HepG2 (cell line): ENCODE data around the gene MT4. TPM values are rescaled to one million over a fixed set of nuclear protein-coding genes. Genes with fewer than 3 reads are reported as not detected.
A peak's percentile ranks its signal among the peaks of the same experiment; 100 is the strongest.

Experiments
- ATAC-seq: fragments of 200-7000 bp; cut with Tn5 transposase; 3 replicates; pipeline ENCODE4 v1.9.1; 2020; ENCODE audit warnings: mild to moderate bottlenecking, moderate library complexity
- BruUV-seq: library from RNA; stranded (reverse); fragments of 400-500 nt; replicated peaks from 2 replicates; lab custom pipeline; 2021; lab: Mats Ljungman, UMichigan
- CTCF ChIA-PET: fragments of 300-600 bp; formaldehyde crosslinking; extraction: SDS; loops from one replicate; lab custom pipeline; 2021; ENCODE audit warnings: low total read pairs, inconsistent platforms, low intra/inter-chr PET ratio; lab: Yijun Ruan, JAX
- POLR2A ChIA-PET: fragments of 350-600 bp; sonication (Branson Sonifier 250); formaldehyde crosslinking; loops from one replicate; lab custom pipeline; 2020; ENCODE audit warnings: antibody characterized with exemption, inconsistent platforms; lab: Yijun Ruan, JAX
- DNase-seq: peaks from one replicate; pipeline ENCODE4 v3.0.0-alpha.2; 2015; ENCODE audit warnings: low spot score
- FAIRE-seq: peaks from 3 replicates; lab custom pipeline; 2011; peaks lifted over from hg19 to GRCh38; lab: Jason Lieb, UNC
- H2AFZ ChIP-seq: one replicate; pipeline ENCODE4 v1.6.1; 2011; ENCODE audit warnings: low read length, inconsistent platforms
- H3K27ac ChIP-seq: fragments of 300-600 bp; 3 replicates; pipeline ENCODE4 v1.8.0; 2011; ENCODE audit warnings: mixed run types, mild to moderate bottlenecking, mixed read lengths, low read length, inconsistent platforms; ENCODE audit not compliant: insufficient read depth; ENCODE audit errors: extremely low read length
- H3K27me3 ChIP-seq, 2 experiments: fragments of 200-600 bp in 1 of 2; 2 replicates in 1 of 2; 3 replicates in 1 of 2; pipeline versions ENCODE4 v1.6.0 to v1.8.0; 2011; ENCODE audit warnings: low read length in 2 of 2, mild to moderate bottlenecking in 2 of 2, moderate library complexity in 2 of 2, inconsistent platforms in 1 of 2; ENCODE audit not compliant: insufficient read depth in 2 of 2, control insufficient read depth in 1 of 2
- H3K36me3 ChIP-seq, 2 experiments: fragments of 200-600 bp in 1 of 2; replicated peaks in 1 of 2; 2 replicates in 1 of 2; 3 replicates in 1 of 2; pipeline versions ENCODE4 v1.5.1 to v1.8.0; 2011; ENCODE audit warnings: low read length in 2 of 2, inconsistent platforms in 1 of 2; ENCODE audit not compliant: insufficient read depth in 2 of 2, control insufficient read depth in 1 of 2
- H3K4me1 ChIP-seq: 2 replicates; pipeline ENCODE4 v1.5.1; 2012; ENCODE audit warnings: low read length, inconsistent platforms; ENCODE audit not compliant: insufficient read depth
- H3K4me2 ChIP-seq: 2 replicates; pipeline ENCODE4 v1.6.0; 2011; ENCODE audit warnings: low read depth, low read length, inconsistent platforms
- H3K4me3 ChIP-seq, 3 experiments: fragments of 200-600 bp in 1 of 3; sonication (generic), shearing (Covaris generic) in 1 of 3; replicated peaks in 1 of 3; 2 replicates each; pipeline ENCODE4 v1.5.1; 2011 to 2016; ENCODE audit warnings: low read length in 3 of 3, inconsistent platforms in 2 of 3, low read depth in 2 of 3, mild to moderate bottlenecking in 2 of 3, control low read depth in 1 of 3, mixed read lengths in 1 of 3; ENCODE audit not compliant: insufficient read depth in 1 of 3
- H3K79me2 ChIP-seq: one replicate; pipeline ENCODE4 v1.6.1; 2011; ENCODE audit warnings: low read length, inconsistent platforms; ENCODE audit not compliant: insufficient read depth
- H3K9ac ChIP-seq: 2 replicates; pipeline ENCODE4 v1.6.0; 2011; ENCODE audit warnings: mild to moderate bottlenecking, low read depth, low read length, inconsistent platforms; ENCODE audit not compliant: insufficient read depth
- H3K9me3 ChIP-seq: 2 replicates; pipeline ENCODE4 v1.5.1; 2012; ENCODE audit warnings: mild to moderate bottlenecking, low read length
- H4K20me1 ChIP-seq: 2 replicates; pipeline ENCODE4 v1.6.0; 2011; ENCODE audit warnings: inconsistent platforms, mild to moderate bottlenecking, low read length, moderate library complexity; ENCODE audit not compliant: insufficient read depth
- ARHGAP35 ChIP-seq: sonication (generic); formaldehyde crosslinking; IDR thresholded peaks from 2 replicates; pipeline ENCODE4 v1.9.0; 2022; ENCODE audit warnings: mild to moderate bottlenecking, inconsistent platforms, moderate library complexity, missing genetic modification reagents, borderline replicate concordance
- ARID2 ChIP-seq: sonication (generic); formaldehyde crosslinking; IDR thresholded peaks from 2 replicates; pipeline ENCODE4 v1.8.1; 2022; ENCODE audit warnings: mild to moderate bottlenecking, missing genetic modification reagents, borderline replicate concordance
- ASH2L ChIP-seq: fragments of 300-600, 200-600 bp; sonication (generic); IDR thresholded peaks from 2 replicates; pipeline ENCODE4 v1.7.0; 2017; ENCODE audit warnings: low read depth, mild to moderate bottlenecking, moderate library complexity, mixed read lengths, low read length; ENCODE audit not compliant: insufficient read length
- ETV5 ChIP-seq: IDR thresholded peaks from 2 replicates; pipeline ENCODE4 v1.6.1; 2018; ENCODE audit warnings: missing biosample characterization, missing genetic modification reagents, inconsistent platforms, borderline replicate concordance
- HDAC1 ChIP-seq: sonication (generic); formaldehyde crosslinking; IDR thresholded peaks from 2 replicates; pipeline ENCODE4 v1.5.1; 2020; ENCODE audit warnings: mild to moderate bottlenecking, missing genetic modification reagents
- LCORL ChIP-seq, 2 experiments: fragments of 450-650 bp in 1 of 2; sonication (generic) in 1 of 2; formaldehyde crosslinking in 1 of 2; IDR thresholded peaks; 2 replicates each; pipeline versions ENCODE4 v1.5.0 to v1.6.1; 2017 to 2020; ENCODE audit warnings: antibody characterized with exemption in 1 of 2, missing genetic modification reagents in 1 of 2
- MIER2 ChIP-seq: IDR thresholded peaks from 2 replicates; pipeline ENCODE4 v1.6.1; 2016; ENCODE audit warnings: missing biosample characterization, missing genetic modification reagents
- TEF ChIP-seq: sonication (generic); formaldehyde crosslinking; IDR thresholded peaks from 2 replicates; pipeline ENCODE4 v1.5.0; 2020; ENCODE audit warnings: missing genetic modification reagents
- TRIM24 ChIP-seq: sonication (generic); formaldehyde crosslinking; IDR thresholded peaks from 2 replicates; pipeline ENCODE4 v1.8.0; 2022; ENCODE audit warnings: mild to moderate bottlenecking, missing genetic modification reagents
- ZNF275 ChIP-seq: sonication (generic); formaldehyde crosslinking; IDR thresholded peaks from 2 replicates; pipeline ENCODE4 v1.8.0; 2022; ENCODE audit warnings: missing genetic modification reagents, mild to moderate bottlenecking, inconsistent platforms, borderline replicate concordance
- ZNF292 ChIP-seq: sonication (generic); formaldehyde crosslinking; IDR thresholded peaks from 2 replicates; pipeline ENCODE4 v1.8.1; 2022; ENCODE audit warnings: mild to moderate bottlenecking, low read depth, missing genetic modification reagents, borderline replicate concordance
- ZNF552 ChIP-seq: sonication (generic); formaldehyde crosslinking; IDR thresholded peaks from 2 replicates; pipeline ENCODE4 v1.9.0; 2022; ENCODE audit warnings: missing genetic modification reagents, mild to moderate bottlenecking, borderline replicate concordance
- ZNF563 ChIP-seq: sonication (generic); formaldehyde crosslinking; IDR thresholded peaks from 2 replicates; pipeline ENCODE4 v1.8.0; 2022; ENCODE audit warnings: mild to moderate bottlenecking, moderate library complexity, missing genetic modification reagents
- ZNF580 ChIP-seq: IDR thresholded peaks from 2 replicates; pipeline ENCODE4 v1.6.1; 2016; ENCODE audit warnings: low read depth, borderline replicate concordance
- ZNF607 ChIP-seq: sonication (generic); formaldehyde crosslinking; IDR thresholded peaks from 2 replicates; pipeline ENCODE4 v1.5.1; 2020; ENCODE audit warnings: missing genetic modification reagents, mild to moderate bottlenecking, borderline replicate concordance
- ZNF691 ChIP-seq: sonication (generic); formaldehyde crosslinking; IDR thresholded peaks from 2 replicates; pipeline ENCODE4 v1.4.0; 2020; ENCODE audit warnings: missing genetic modification reagents, low read depth, mild to moderate bottlenecking, borderline replicate concordance
- ZNF879 ChIP-seq: sonication (generic); formaldehyde crosslinking; IDR thresholded peaks from 2 replicates; pipeline ENCODE4 v1.8.1; 2023; ENCODE audit warnings: missing genetic modification reagents
- ZSCAN20 ChIP-seq: sonication (generic); formaldehyde crosslinking; IDR thresholded peaks from 2 replicates; pipeline ENCODE4 v1.4.0; 2020; ENCODE audit warnings: missing genetic modification reagents, mild to moderate bottlenecking, borderline replicate concordance
- WGBS: methylation state at CpG from one replicate; pipeline ENCODE4 v1.1.6; 2017; ENCODE audit warnings: low lambda C conversion rate; 5-methylcytosine and 5-hydroxymethylcytosine counted together
- in situ Hi-C: cut with HindIII; loops from 2 replicates; pipeline ENCODE4 v1.10.0; 2017; ENCODE audit warnings: low pct_unique_long_range_greater_than_20kb; ENCODE audit not compliant: extremely low pct_ligation_motif_present
- intact Hi-C: fragments of 100-400 bp; cut with micrococcal nuclease; formaldehyde crosslinking; loops from one replicate; pipeline ENCODE4 v1.10.0; 2022; ENCODE audit not compliant: unreplicated experiment
- polyA plus RNA-seq, 8 experiments: library from polyadenylated mRNA; depleted of rRNA in 3 of 8; stranded (reverse) in 7 of 8; unstranded in 1 of 8; fragments of >200 nt; fragmentation: Illumina TruSeq in 4 of 8; extraction: Trizol in 4 of 8; gene quantifications; 2 replicates each; pipeline versions ENCODE4 v1.2.1 to v1.2.3, GENCODE V29; 2011 to 2016; ENCODE audit warnings: low read depth in 4 of 8, missing spikeins in 1 of 8, mixed read lengths in 1 of 8; ENCODE audit not compliant: insufficient read depth in 1 of 8
- total RNA-seq, 5 experiments: library from RNA; depleted of rRNA; stranded (reverse); fragments of >200 nt; fragmentation: Illumina TruSeq; extraction: Trizol; gene quantifications; 2 replicates each; pipeline ENCODE4 v1.2.3, GENCODE V29; 2016; ENCODE audit warnings: low read depth in 1 of 5

Gene MT4
- total and polyA plus RNA-seq, 2 of the 13 experiments (the other 11 are each of a cell fraction or from before 2014, with no cell fraction given) = not detected

- TF ChIP-seq ZNF691 (CRISPR knock-in tag) = peak; percentile 33; the same call in 1 of the 2 replicates
- TF ChIP-seq ARHGAP35 (CRISPR knock-in tag) = peak; percentile 15; the same call in 1 of the 2 replicates
- no peak for TF ChIP-seq ARID2 (CRISPR knock-in tag)
- no peak for TF ChIP-seq TEF (CRISPR knock-in tag)
- 0 out of 2 replicates have a peak, but pooled peaks have one; percentile 43 for TF ChIP-seq ZNF552
- 0 out of 2 replicates have a peak, but pooled peaks have one; percentile 6 for TF ChIP-seq ZNF275 (CRISPR knock-in tag)
- TF ChIP-seq, all 625 proteins: peak for 28
These were observed 44.1 kb downstream of the MT4 start (continued) for GRCh38 chr16:56608876-56609462.

GRCh38 chr16:56609463-56609921, 44.6 kb downstream of the MT4 start:
- DNase-seq (peak; percentile 75), ATAC-seq (peak; percentile 5; the same call in 2 of the 3 replicates), FAIRE-seq (no peak)
- Histone ChIP-seq H3K36me3 (no peaks in the 10 kb centered on the region), H3K27ac (peak overlapping the region; percentile 11), H2AFZ (peak overlapping the region; percentile 36), H3K79me2 (no peaks in the 10 kb centered on the region), H3K4me3 (peak overlapping the region; percentile 75 to 84 (median 76)), H3K27me3 (no peaks in the 10 kb centered on the region; a peak in 1 of 5 replicates), H3K9ac (peak overlapping the region; percentile 68), H4K20me1 (no peaks in the 10 kb centered on the region), H3K4me2 (peak overlapping the region; percentile 91), H3K4me1 (peaks cover 66% of the 10 kb centered on the region), H3K9me3 (no peaks in the 10 kb centered on the region)
- POLR2A ChIA-PET = interaction anchor here (1.2 to 5.3 kb wide), 4 partner anchors 16 to 158 kb away, joined by 3 to 83 read pairs (median 10); partner anchors contain the start of genes MT1E, MT1F, MT1X and NUDT21
- CTCF ChIA-PET = no interaction called here
- in situ Hi-C loops = no loop called here
- BruUV-seq = no TSS peak
- intact Hi-C loops = loop anchor here (2.0 to 10.0 kb wide), 3 partner anchors 17 to 255 kb away; partner anchors contain the start of genes MT1B, MT1F and SLC12A3
- WGBS = 3% methylated on average over 6 of the region's 6 CpGs
- TF ChIP-seq ZNF292 (CRISPR knock-in tag) (peak; percentile 34; the same call in 1 of the 2 replicates), ZNF607 (peak; percentile 67; the same call in 1 of the 2 replicates), ETV5 (CRISPR knock-in tag) (peak; percentile 61; the same call in 1 of the 2 replicates), MIER2 (CRISPR knock-in tag) (0 out of 2 replicates have a peak, but pooled peaks have one; percentile 17), ASH2L (peak; percentile 46), HDAC1 (CRISPR knock-in tag) (0 out of 2 replicates have a peak, but pooled peaks have one; percentile 46), TRIM24 (CRISPR knock-in tag) (0 out of 2 replicates have a peak, but pooled peaks have one; percentile 3), ZNF879 (CRISPR knock-in tag) (no peak), ZNF563 (no peak), ZSCAN20 (peak; percentile 77), LCORL (IDR thresholded peaks at IDR 0.05) (no peak), LCORL (CRISPR knock-in tag; IDR thresholded peaks at IDR 0.05) (peak; percentile 47; the same call in 1 of the 2 replicates), ZNF580 (0 out of 2 replicates have a peak, but pooled peaks have one; percentile 38)
